GM12865 (cell line): ENCODE measurements around the gene TANK.
"Not testable (repeated sequence)": the region's sequence is repeated elsewhere in the genome, so short reads cannot be mapped to it uniquely, and the experiment has no call there.

Experiments used
- DNase-seq: peaks from one replicate; pipeline ENCODE4 v3.0.0; 2010; ENCODE audit warnings: low read depth
- H3K4me3 ChIP-seq: 2 replicates; pipeline ENCODE4 v1.5.1; 2011; ENCODE audit warnings: mild to moderate bottlenecking, low read depth, low read length, control low read depth
- TF ChIP-seq, protein P1 (sequence below): IDR thresholded peaks from 2 replicates; pipeline ENCODE4 v1.5.1; 2011; ENCODE audit warnings: low read length, control low read depth, low read depth, inconsistent platforms; ENCODE audit not compliant: insufficient read depth; ENCODE audit errors: missing control alignments

The TANK gene

DNA sequence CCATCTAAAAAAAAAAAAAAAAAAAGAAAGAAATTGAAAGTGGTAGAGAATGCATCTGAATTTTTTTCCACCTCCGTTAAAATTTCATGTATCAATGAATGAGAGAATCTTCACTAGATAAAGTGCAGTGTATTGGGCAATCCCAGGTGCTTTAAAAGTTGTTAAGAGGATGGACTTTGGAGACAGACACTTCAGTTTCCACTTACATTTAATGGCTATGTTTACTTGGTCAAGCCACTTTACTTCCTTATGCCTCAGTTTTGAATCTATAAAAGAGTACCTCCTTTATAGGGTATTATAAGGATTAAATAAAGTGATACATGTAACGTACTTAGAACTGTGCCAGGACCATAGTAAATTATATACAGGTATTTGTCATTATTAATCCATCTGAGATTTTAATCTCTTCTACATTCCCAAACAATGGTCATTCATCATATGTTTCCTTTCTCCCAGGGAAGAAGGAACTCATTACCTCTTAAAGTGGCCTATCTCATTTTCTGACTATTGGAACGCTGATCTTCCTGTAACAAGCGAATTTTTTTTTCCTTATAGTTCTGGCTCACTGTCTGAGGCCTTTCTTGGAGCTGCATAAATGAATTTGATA lies 29.1 kb upstream of the TANK start:
- TF ChIP-seq, protein P1, sequence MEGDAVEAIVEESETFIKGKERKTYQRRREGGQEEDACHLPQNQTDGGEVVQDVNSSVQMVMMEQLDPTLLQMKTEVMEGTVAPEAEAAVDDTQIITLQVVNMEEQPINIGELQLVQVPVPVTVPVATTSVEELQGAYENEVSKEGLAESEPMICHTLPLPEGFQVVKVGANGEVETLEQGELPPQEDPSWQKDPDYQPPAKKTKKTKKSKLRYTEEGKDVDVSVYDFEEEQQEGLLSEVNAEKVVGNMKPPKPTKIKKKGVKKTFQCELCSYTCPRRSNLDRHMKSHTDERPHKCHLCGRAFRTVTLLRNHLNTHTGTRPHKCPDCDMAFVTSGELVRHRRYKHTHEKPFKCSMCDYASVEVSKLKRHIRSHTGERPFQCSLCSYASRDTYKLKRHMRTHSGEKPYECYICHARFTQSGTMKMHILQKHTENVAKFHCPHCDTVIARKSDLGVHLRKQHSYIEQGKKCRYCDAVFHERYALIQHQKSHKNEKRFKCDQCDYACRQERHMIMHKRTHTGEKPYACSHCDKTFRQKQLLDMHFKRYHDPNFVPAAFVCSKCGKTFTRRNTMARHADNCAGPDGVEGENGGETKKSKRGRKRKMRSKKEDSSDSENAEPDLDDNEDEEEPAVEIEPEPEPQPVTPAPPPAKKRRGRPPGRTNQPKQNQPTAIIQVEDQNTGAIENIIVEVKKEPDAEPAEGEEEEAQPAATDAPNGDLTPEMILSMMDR, result no peak
- no peak for DNase-seq
- no peak overlapping the region for H3K4me3 ChIP-seq

DNA sequence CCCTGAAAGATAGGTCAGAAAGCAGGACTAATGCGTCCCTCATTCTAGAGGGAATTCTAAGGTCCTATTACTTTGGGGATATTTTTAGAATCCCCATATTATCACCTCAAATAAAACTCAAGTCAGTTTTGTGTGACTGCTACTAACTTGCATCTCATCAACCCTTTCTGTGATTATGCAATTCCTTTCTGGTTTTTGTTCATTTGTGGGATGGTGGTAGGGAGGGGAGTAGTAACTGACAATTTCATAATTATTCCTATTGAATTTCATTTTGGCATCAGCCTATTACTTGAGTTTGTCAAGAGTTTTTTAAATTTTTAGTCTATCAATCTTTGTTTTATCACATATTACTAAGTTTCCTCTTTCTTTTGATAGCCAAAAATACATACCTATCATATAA lies 28.4 kb upstream of the TANK start:
- TF ChIP-seq, protein P1, result no peak
- no peak for DNase-seq

DNA sequence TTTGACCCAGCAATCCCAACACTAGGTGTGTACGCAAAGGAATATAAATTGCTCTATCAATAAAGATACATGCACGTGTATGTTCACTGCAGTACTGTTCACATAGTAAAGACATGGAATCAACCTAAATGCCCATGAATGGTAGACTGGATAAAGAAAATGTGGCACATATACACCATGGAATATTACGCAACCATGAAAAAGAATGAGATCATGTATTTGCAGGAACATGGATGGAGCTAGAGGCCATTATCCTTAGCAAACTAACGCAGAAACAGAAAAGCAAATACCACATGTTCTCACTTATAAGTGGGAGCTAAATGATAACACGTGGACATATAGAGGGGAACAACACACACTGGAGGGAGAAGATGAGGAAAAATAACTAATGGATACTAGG lies 27.8 kb upstream of the TANK start:
- H3K4me3 ChIP-seq, DNase-seq: not testable (repeated sequence)

More for the DNA sequence above, 28.4 kb upstream of the TANK start:
- H3K4me3 ChIP-seq, result no peak overlapping the region

DNA sequence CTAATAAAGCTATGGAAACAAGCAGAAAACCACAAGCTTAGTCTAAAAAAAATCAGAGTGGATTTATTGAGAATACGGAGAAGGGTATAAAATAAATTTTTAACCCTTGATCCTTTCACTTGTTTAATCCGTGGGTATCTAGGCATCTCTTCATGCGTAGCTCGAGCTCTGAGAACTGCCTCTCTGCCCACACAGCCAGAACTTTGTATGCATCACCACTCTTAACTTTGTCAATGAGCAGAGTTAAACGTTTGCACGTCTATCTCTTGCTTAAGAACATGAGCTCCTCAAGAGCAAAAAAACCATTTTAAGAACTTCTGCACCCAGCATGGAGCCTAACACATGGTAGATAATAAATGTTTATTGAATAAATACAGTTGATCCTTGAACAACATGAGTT lies 26.9 kb upstream of the TANK start:
- no peak overlapping the region for H3K4me3 ChIP-seq
- TF ChIP-seq, protein P1, result no peak
- no peak for DNase-seq

DNA sequence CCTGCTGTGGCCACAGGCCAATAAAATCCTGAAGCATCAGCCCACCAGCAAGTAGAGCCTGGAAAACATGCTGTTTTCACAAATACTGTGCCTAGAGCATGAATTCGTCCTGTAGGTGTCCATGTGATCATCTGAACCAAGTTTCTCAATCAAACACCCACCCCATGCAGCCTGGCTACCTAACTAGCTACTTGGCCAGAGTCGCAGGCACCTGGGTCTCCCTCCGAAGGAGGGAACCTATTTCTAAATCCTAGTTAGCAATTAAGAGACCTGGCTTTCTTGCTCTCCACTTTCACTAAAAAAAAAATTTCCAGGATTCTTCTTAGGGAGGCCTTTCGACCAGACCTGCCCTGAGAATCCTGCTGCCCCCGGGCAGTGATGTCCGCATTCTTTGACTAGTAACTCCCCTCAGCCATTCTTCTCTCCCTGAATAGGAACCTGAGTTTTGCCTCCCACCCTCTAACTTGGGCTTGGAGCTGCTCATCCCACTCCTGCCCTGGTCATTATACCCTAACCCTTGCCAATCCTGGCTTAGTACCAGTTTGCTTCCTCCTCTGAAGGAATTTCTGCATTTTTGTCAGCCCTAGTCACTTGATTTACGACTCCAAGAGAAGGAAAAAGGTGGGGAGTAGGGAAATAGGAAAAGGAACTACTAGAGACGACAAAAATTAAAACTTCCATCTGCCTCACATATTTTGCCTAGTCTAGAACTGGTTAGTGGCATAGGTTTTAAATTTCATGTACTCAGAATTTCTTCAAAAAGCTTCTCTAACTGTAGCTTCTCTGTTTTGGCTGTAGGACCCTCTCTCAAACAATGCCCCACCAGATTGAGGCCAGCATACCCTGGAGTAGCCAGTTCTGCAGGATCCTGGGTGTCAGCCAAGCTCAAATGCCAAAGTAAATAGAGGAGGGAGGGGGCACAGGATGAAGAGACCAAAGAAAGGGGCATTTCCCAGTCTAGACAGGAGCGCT lies 25.4 kb upstream of the TANK start:
- H3K4me3 ChIP-seq, result no peak overlapping the region
- DNase-seq, result no peak
- TF ChIP-seq, protein P1, result no peak

DNA sequence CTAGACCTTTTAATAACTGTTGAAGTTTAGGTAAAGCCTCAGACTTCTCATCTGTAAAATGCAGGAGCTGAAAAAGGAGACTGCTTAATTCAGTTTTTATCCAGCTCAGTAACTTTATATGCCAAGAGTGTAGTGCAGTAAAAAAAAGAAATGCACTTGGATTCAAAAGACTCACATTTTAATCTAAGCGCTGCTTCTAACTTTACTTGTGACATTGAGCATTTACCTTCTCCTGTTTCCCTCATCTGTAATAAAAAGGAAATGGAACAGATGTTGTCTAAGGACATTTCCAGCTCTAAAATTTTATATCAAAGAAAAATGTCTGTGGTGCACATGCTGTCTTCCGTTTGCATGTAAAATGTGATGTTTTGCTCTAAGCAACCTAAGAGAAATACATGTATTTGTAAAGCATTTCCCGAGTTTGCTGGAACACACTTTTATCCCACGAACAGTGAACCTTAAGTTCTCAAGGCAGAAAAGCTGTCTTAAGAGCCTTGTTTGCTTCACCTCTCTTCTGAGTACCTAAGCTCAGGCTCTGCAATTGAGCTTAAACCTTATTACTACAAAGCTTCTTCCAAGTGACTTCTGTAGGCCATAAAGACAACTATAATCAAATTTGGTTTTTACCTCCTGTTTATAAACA lies 24.2 kb upstream of the TANK start:
- H3K4me3 ChIP-seq, result peak overlapping the region; percentile 96
- TF ChIP-seq, protein P1, result no peak
- no peak for DNase-seq

DNA sequence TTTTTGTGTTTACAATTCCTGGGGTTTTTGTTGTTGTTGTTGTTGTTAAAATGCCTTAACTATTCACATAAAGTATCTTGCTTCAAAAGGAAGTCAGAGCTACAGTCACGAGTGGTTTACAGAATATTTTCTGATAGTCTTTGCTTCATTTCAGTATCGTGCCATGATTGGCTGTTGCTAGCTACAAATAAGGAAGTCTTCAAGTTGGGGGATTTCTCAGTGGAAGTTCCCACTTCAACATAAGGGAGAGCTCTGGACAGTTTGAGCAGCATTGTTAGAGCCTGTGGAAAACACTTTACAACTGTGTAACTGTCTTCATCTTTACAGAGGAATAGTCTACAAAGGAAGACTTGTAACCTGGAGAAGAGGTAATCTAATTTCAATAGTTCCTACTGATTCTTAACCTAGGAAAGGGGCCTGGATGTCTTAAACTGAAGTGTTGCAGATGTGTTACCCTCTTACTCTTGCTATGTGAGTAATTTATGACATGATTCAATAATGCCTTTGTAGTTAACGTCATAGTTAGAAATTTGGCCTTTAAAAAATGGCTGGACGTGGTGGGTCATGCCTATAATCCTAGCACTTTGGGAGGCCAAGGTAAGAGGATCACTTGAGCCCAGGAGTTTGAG lies 23.4 kb upstream of the TANK start:
- TF ChIP-seq, protein P1, result no peak
- H3K4me3 ChIP-seq, result peak overlapping the region; percentile 96
- peak; percentile 91 for DNase-seq
